A673 (cell line): ENCODE data around the gene NOTCH3. TPM values are rescaled to one million over a fixed set of nuclear protein-coding genes. Genes with fewer than 3 reads are reported as not detected.

Source experiments
- BruUV-seq: library from RNA; stranded (reverse); fragments of 400-500 nt; replicated peaks from 2 replicates; lab custom pipeline; 2021; lab: Mats Ljungman, UMichigan
- CTCF ChIA-PET: fragments of 300-600 bp; sonication (Branson Sonifier 250); formaldehyde crosslinking; loops from one replicate; lab custom pipeline; 2022; ENCODE audit warnings: antibody characterized with exemption; lab: Charles Lee
- POLR2A ChIA-PET: fragments of 300-600 bp; sonication (Branson Sonifier 250); formaldehyde crosslinking; loops from one replicate; lab custom pipeline; 2022; ENCODE audit warnings: antibody characterized with exemption; ENCODE audit not compliant: low non-redundant PET; lab: Charles Lee
- DNase-seq: peaks from one replicate; pipeline ENCODE4 v3.0.0-alpha.2; 2015; ENCODE audit warnings: low spot score
- H3K27ac ChIP-seq: fragments of 200-600 bp; sonication (generic); 2 replicates; pipeline ENCODE4 v1.5.1; 2016; ENCODE audit warnings: mixed run types, low read depth, mild to moderate bottlenecking, mixed read lengths, antibody characterized with exemption, low read length; ENCODE audit not compliant: poor library complexity, severe bottlenecking
- H3K27me3 ChIP-seq: fragments of 200-600 bp; sonication (generic); replicated peaks from 2 replicates; pipeline ENCODE4 v1.6.1; 2017; ENCODE audit warnings: mixed run types, low read depth, mild to moderate bottlenecking, mixed read lengths, antibody characterized with exemption, low read length; ENCODE audit not compliant: insufficient read depth, poor library complexity
- H3K36me3 ChIP-seq: fragments of 200-600 bp; sonication (generic); 2 replicates; pipeline ENCODE4 v1.6.1; 2016; ENCODE audit warnings: mixed run types, mild to moderate bottlenecking, mixed read lengths, antibody characterized with exemption, low read length; ENCODE audit not compliant: insufficient read depth, poor library complexity, severe bottlenecking
- H3K4me1 ChIP-seq: fragments of 200-600 bp; sonication (generic); 2 replicates; pipeline ENCODE4 v1.6.1; 2017; ENCODE audit warnings: mixed run types, mild to moderate bottlenecking, mixed read lengths, antibody characterized with exemption, low read length; ENCODE audit not compliant: insufficient read depth, poor library complexity, severe bottlenecking
- H3K4me3 ChIP-seq: fragments of 200-600 bp; sonication (generic); 2 replicates; pipeline ENCODE4 v1.5.1; 2016; ENCODE audit warnings: low read depth, mixed run types, mild to moderate bottlenecking, mixed read lengths, low read length; ENCODE audit not compliant: poor library complexity, severe bottlenecking
- H3K9me3 ChIP-seq: fragments of 200-600 bp; sonication (generic); 2 replicates; pipeline ENCODE4 v1.6.1; 2016; ENCODE audit warnings: mixed run types, low read depth, mild to moderate bottlenecking, mixed read lengths, antibody characterized with exemption, low read length; ENCODE audit not compliant: poor library complexity, severe bottlenecking
- EZH2 ChIP-seq: fragments of 200-600 bp; sonication (generic); IDR thresholded peaks from 2 replicates; pipeline ENCODE4 v1.6.1; 2017; ENCODE audit warnings: borderline replicate concordance, low read depth, mild to moderate bottlenecking, mixed read lengths, antibody characterized with exemption, low read length; ENCODE audit not compliant: poor library complexity, severe bottlenecking
- intact Hi-C: fragments of 100-400 bp; cut with micrococcal nuclease; formaldehyde crosslinking; loops from one replicate; pipeline ENCODE4 v1.10.0; 2022; ENCODE audit not compliant: unreplicated experiment
- total RNA-seq: library from RNA; stranded (reverse); gene quantifications from 2 replicates; pipeline ENCODE4 v1.2.3, GENCODE V29; 2021
- TF ChIP-seq, protein P1 (sequence below): fragments of 300-800, 200-600 bp; sonication (generic); conservative IDR thresholded peaks from 2 replicates; pipeline ENCODE4 v1.5.1; 2017; ENCODE audit warnings: low read depth, mild to moderate bottlenecking, antibody characterized with exemption, low read length, moderate library complexity, mixed read lengths

The NOTCH3 gene
- total RNA-seq, 1 experiment from 2014 or later: 19.7 TPM

DNA sequence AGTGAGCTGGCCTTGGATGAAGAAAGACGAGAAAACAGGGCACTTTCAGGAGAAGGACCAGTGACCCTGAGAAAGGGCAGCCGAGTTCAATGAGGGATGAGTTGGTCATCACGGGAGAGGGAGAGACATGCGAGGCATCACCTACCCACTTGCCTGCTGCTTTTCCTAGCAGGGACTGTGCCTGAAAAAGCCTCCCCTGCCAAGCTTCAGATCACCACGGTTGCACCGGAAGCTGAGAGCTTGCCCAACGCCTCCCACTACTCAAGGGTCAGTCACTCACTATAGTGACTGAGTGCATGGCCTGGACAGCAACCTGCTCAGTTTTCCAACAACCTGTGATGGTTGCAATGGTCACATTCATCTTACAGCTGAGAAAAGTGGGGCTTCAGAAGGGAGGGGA lies 44.0 kb upstream of the NOTCH3 start:
- no peaks in the 10 kb centered on the region for H3K4me1 ChIP-seq
- intact Hi-C loops: no loop called here
- BruUV-seq: no TSS peak
- no peak overlapping the region for H3K27ac ChIP-seq
- peaks cover 77% of the 10 kb centered on the region for H3K36me3 ChIP-seq
- POLR2A ChIA-PET: no interaction called here
- CTCF ChIA-PET: no interaction called here
- no peaks in the 10 kb centered on the region for H3K9me3 ChIP-seq
- no peaks in the 10 kb centered on the region for H3K27me3 ChIP-seq
- TF ChIP-seq, protein P1, sequence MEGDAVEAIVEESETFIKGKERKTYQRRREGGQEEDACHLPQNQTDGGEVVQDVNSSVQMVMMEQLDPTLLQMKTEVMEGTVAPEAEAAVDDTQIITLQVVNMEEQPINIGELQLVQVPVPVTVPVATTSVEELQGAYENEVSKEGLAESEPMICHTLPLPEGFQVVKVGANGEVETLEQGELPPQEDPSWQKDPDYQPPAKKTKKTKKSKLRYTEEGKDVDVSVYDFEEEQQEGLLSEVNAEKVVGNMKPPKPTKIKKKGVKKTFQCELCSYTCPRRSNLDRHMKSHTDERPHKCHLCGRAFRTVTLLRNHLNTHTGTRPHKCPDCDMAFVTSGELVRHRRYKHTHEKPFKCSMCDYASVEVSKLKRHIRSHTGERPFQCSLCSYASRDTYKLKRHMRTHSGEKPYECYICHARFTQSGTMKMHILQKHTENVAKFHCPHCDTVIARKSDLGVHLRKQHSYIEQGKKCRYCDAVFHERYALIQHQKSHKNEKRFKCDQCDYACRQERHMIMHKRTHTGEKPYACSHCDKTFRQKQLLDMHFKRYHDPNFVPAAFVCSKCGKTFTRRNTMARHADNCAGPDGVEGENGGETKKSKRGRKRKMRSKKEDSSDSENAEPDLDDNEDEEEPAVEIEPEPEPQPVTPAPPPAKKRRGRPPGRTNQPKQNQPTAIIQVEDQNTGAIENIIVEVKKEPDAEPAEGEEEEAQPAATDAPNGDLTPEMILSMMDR: no peak
- TF ChIP-seq EZH2: no peak
- DNase-seq: no peak
- H3K4me3 ChIP-seq: no peak overlapping the region

DNA sequence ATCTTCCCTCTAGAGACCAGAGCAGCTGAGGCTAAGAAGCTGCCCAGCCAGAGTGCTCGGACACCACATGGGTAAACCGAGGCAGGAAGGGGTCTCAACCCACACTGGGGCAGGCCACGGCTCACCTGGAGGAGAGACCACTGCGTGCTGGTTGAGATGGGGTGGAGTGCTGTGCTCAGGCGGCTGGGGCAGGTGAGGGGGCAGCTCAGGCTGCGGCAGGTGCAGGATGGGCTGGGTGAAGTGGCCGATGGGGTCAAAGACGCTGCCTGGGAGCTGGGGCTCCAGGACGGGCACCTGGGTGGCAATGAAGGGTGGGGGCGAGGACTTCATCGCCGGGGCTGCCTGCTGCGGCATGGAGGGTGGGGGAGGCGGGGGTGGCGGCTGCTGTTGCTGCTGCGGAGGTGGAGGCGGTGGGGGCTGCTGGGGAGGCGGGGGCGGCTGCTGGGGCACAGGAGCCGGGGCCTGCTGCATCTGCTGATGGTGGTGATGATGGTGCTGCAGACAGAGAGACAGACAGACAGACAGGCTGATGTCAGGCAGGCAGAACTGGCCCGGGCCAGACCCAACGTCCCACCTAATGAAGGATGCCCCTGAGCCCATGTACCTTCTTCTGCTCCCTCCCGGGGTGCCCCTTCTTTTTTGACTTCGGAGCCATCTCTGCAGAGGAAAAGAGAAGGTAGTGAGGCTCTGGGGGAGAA lies 43.5 kb upstream of the NOTCH3 start:
- intact Hi-C loops: no loop called here
- Histone ChIP-seq H3K4me3 (no peak overlapping the region), H3K27ac (no peak overlapping the region), H3K36me3 (peaks cover 78% of the 10 kb centered on the region), H3K9me3 (no peaks in the 10 kb centered on the region), H3K27me3 (no peaks in the 10 kb centered on the region), H3K4me1 (no peaks in the 10 kb centered on the region)
- BruUV-seq: no TSS peak
- ChIA-PET CTCF (interaction anchor here (0.6 to 0.9 kb wide), 2 partner anchors 8 to 73 kb away, joined by 3 to 11 read pairs; no protein-coding TSS in a partner anchor), POLR2A (interaction anchor here (0.6 kb wide), 1 partner anchor 121 kb away, joined by 4 read pairs; no protein-coding TSS in a partner anchor)
- no peak for TF ChIP-seq EZH2
- TF ChIP-seq, protein P1: no peak
- no peak for DNase-seq

DNA sequence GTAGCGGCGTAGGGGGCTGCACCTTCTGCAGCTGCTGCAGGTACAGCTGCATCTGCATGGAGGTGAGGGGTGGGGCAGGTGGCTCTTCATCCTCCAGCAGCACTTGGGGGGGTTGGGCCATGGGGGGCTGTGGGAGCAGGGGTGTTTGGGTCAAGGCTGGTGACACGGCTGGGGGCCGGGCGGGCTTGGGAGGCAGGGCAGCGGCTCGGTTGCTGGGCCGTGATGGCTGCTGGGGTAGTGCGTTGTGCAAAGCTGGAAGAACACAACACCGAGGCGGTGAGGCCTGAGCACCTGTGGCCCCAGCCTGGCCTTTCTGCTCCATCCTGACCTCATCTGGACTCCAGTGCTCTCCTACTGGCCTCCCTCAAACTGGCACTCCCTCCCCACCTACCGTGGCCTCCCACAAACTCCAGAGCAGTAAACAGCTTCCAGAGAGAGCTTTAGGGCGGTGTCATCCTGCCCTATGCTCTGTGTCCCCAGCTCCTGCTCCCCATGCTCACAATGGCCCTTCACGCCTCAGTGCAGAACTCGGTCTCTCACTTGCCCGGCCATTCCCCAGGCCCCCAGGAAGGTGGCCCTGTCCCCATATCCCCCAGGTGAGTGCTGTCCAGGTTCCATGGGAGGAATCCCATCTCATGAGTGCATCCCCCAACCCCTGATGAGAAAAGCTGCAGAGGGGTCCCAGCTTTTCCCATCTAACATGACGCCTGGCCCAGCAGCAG lies 42.6 kb upstream of the NOTCH3 start:
- DNase-seq: no peak
- H3K4me3 ChIP-seq: no peak overlapping the region
- no peaks in the 10 kb centered on the region for H3K9me3 ChIP-seq
- CTCF ChIA-PET: interaction anchor here (0.6 to 0.9 kb wide), 3 partner anchors 9 to 74 kb away, joined by 3 to 11 read pairs (median 3); no protein-coding TSS in a partner anchor
- H3K27ac ChIP-seq: no peak overlapping the region
- no peaks in the 10 kb centered on the region for H3K27me3 ChIP-seq
- intact Hi-C loops: no loop called here
- TF ChIP-seq EZH2: no peak
- TF ChIP-seq, protein P1: no peak
- POLR2A ChIA-PET: interaction anchor here (0.6 kb wide), 1 partner anchor 120 kb away, joined by 4 read pairs; no protein-coding TSS in a partner anchor
- H3K36me3 ChIP-seq: peaks cover 78% of the 10 kb centered on the region
- no TSS peak for BruUV-seq
- no peaks in the 10 kb centered on the region for H3K4me1 ChIP-seq
